Measurements from ENCODE around the gene INTS6. TPM values are rescaled to one million over a fixed set of nuclear protein-coding genes. Genes with fewer than 3 reads are reported as not detected.
"Not testable (repeated sequence)": the region's sequence is repeated elsewhere in the genome, so short reads cannot be mapped to it uniquely, and the experiment has no call there.

The INTS6 gene
- total RNA-seq, 2 donors from 2014 or later = 49.7 to 53.4 TPM

GRCh38 chr13:51425410-51426042 lies 27.3 kb downstream of the INTS6 start:
- no peak for DNase-seq (ENCODE audit: low spot score in 2 of 2)
- Mint-ChIP-seq H3K36me3 (peaks cover 11 to 32% of the 10 kb centered on the region in 2 donors), H3K27ac (no peak overlapping the region), H3K9me3 (no peaks in the 10 kb centered on the region)
- ATAC-seq = no peak

GRCh38 chr13:51423766-51424165 lies 29.1 kb downstream of the INTS6 start:
- Mint-ChIP-seq H3K9me3 (no peaks in the 10 kb centered on the region), H3K36me3 (peaks cover 12 to 34% of the 10 kb centered on the region in 2 donors), H3K27ac (no peak overlapping the region)
- ATAC-seq = peak in 1 of 2 donors; percentile 23
- DNase-seq (ENCODE audit: low spot score in 2 of 2) = no peak

GRCh38 chr13:51422484-51422883 lies 30.4 kb downstream of the INTS6 start:
- peaks cover 12 to 34% of the 10 kb centered on the region in 2 donors for H3K36me3 Mint-ChIP-seq
- ATAC-seq (no peak), DNase-seq (ENCODE audit: low spot score in 2 of 2) (no peak)
- no peaks in the 10 kb centered on the region for H3K9me3 Mint-ChIP-seq
- no peak overlapping the region for H3K27ac Mint-ChIP-seq

- ATAC-seq = peak; percentile 63 to 75
Observed at GRCh38 chr13:51420681-51421490, 31.9 kb downstream of the INTS6 start.

GRCh38 chr13:51419001-51419636 lies 33.7 kb downstream of the INTS6 start:
- H3K36me3 Mint-ChIP-seq = peaks cover 12 to 36% of the 10 kb centered on the region in 2 donors
- no peak overlapping the region for H3K27ac Mint-ChIP-seq
- ATAC-seq = no peak
- H3K9me3 Mint-ChIP-seq = peaks cover 0 to 6% of the 10 kb centered on the region in 2 donors
- no peak for DNase-seq (ENCODE audit: low spot score in 2 of 2)

More at GRCh38 chr13:51420681-51421490, 31.9 kb downstream of the INTS6 start:
- no peaks in the 10 kb centered on the region for H3K9me3 Mint-ChIP-seq
- peaks cover 12 to 24% of the 10 kb centered on the region in 2 donors for H3K36me3 Mint-ChIP-seq
- H3K27ac Mint-ChIP-seq = peak overlapping the region; percentile 0 to 24
- DNase-seq (ENCODE audit: low spot score in 2 of 2) = peak in 1 of 2 donors; percentile 26

- Mint-ChIP-seq H3K9me3 (peaks cover 0 to 6% of the 10 kb centered on the region in 2 donors), H3K36me3 (peaks cover 12 to 48% of the 10 kb centered on the region in 2 donors), H3K27ac (no peak overlapping the region)
- ATAC-seq (no peak), DNase-seq (ENCODE audit: low spot score in 2 of 2) (no peak)
Observed at GRCh38 chr13:51417716-51418115, 35.1 kb downstream of the INTS6 start.

- no peak overlapping the region for H3K27ac Mint-ChIP-seq
- H3K36me3 Mint-ChIP-seq = peaks cover 10 to 48% of the 10 kb centered on the region in 2 donors
- ATAC-seq = peak; percentile 91
- peaks cover 0 to 6% of the 10 kb centered on the region in 2 donors for H3K9me3 Mint-ChIP-seq
- no peak for DNase-seq (ENCODE audit: low spot score in 2 of 2)
Observed at GRCh38 chr13:51416107-51416506, 36.7 kb downstream of the INTS6 start.

GRCh38 chr13:51415339-51415738 lies 37.5 kb downstream of the INTS6 start:
- H3K27ac Mint-ChIP-seq; H3K9me3 Mint-ChIP-seq; DNase-seq (ENCODE audit: low spot score in 2 of 2); ATAC-seq: not testable (repeated sequence)
- H3K36me3 Mint-ChIP-seq = peaks cover 8 to 53% of the 10 kb centered on the region in 2 donors

- Mint-ChIP-seq H3K27ac (no peak overlapping the region), H3K9me3 (peaks cover 0 to 6% of the 10 kb centered on the region in 2 donors), H3K36me3 (peaks cover 0 to 48% of the 10 kb centered on the region in 2 donors)
- DNase-seq (ENCODE audit: low spot score in 2 of 2) (no peak), ATAC-seq (no peak)
Observed at GRCh38 chr13:51412431-51412830, 40.4 kb downstream of the INTS6 start.

GRCh38 chr13:51405176-51405575 lies 47.7 kb downstream of the INTS6 start:
- no peak for DNase-seq (ENCODE audit: low spot score in 2 of 2)
- Mint-ChIP-seq H3K9me3 (peaks cover 0 to 12% of the 10 kb centered on the region in 2 donors), H3K36me3 (peaks cover 6 to 48% of the 10 kb centered on the region in 2 donors), H3K27ac (no peak overlapping the region)
- ATAC-seq = no peak

- DNase-seq (ENCODE audit: low spot score in 2 of 2) (no peak), ATAC-seq (no peak)
- Mint-ChIP-seq H3K9me3 (no peaks in the 10 kb centered on the region), H3K27ac (no peak overlapping the region), H3K36me3 (peaks cover 0 to 16% of the 10 kb centered on the region in 2 donors)
Observed at GRCh38 chr13:51397262-51397941, 55.4 kb downstream of the INTS6 start.

- Mint-ChIP-seq H3K9me3 (no peaks in the 10 kb centered on the region), H3K27ac (peak overlapping the region in 1 of 2 donors; percentile 24), H3K36me3 (peaks cover 0 to 10% of the 10 kb centered on the region in 2 donors)
- ATAC-seq = peak; percentile 43 to 91
- no peak for DNase-seq (ENCODE audit: low spot score in 2 of 2)
Observed at GRCh38 chr13:51396352-51396751, 56.5 kb downstream of the INTS6 start.

- no peak overlapping the region for H3K27ac Mint-ChIP-seq
- DNase-seq (ENCODE audit: low spot score in 2 of 2) (no peak), ATAC-seq (no peak)
- peaks cover 0 to 5% of the 10 kb centered on the region in 2 donors for H3K36me3 Mint-ChIP-seq
- no peaks in the 10 kb centered on the region for H3K9me3 Mint-ChIP-seq
Observed at GRCh38 chr13:51394724-51395123, 58.1 kb downstream of the INTS6 start.

- Mint-ChIP-seq H3K9me3 (no peaks in the 10 kb centered on the region), H3K27ac (no peak overlapping the region), H3K36me3 (peaks cover 0 to 8% of the 10 kb centered on the region in 2 donors)
- DNase-seq (ENCODE audit: low spot score in 2 of 2) = no peak
- ATAC-seq = no peak
Observed at GRCh38 chr13:51385114-51385513, 67.7 kb downstream of the INTS6 start.

- DNase-seq (ENCODE audit: low spot score in 2 of 2) (no peak), ATAC-seq (no peak)
- Mint-ChIP-seq H3K27ac (no peak overlapping the region), H3K9me3 (no peaks in the 10 kb centered on the region), H3K36me3 (peaks cover 0 to 8% of the 10 kb centered on the region in 2 donors)
Observed at GRCh38 chr13:51380269-51380668, 72.6 kb downstream of the INTS6 start.

- no peak for DNase-seq (ENCODE audit: low spot score in 2 of 2)
- no peak for ATAC-seq
- no peaks in the 10 kb centered on the region for H3K9me3 Mint-ChIP-seq
- H3K27ac Mint-ChIP-seq = no peak overlapping the region
- H3K36me3 Mint-ChIP-seq = peaks cover 8 to 9% of the 10 kb centered on the region in 2 donors
Observed at GRCh38 chr13:51373451-51373850, 79.4 kb downstream of the INTS6 start.
